ENCODE measurements around the gene SPDEF.

DNA sequence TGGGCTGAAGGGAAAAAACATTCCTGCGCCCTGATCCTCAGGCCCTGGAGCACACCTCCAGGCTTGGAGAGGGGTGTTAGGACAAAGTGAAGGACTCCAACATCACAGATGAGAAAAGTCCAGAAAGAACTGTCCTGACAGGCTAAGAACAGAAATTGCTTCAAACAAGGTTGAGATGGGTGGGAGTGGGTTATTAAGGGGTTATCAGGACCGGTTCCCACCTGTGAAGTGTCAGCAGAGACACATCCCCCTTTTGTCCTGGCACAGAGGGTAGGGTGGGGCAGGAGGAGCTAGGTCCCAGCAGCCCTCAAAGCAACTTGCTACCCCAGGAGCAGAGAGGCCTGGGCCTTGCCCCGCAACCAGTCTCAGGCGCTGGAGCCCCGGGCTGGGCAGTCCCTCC is 3.5 kb downstream of the SPDEF start:
- TF ChIP-seq EZH2 (IDR thresholded peaks at IDR 0.05; ENCODE audit: borderline replicate concordance, low read length) (no peak), CTCF (IDR thresholded peaks at IDR 0.05; ENCODE audit: low read length) (no peak)
